SK-N-SH (cell line): ENCODE data around the gene RGL4.

Experiments
- EP300 ChIP-seq, 2 experiments: IDR thresholded peaks; 2 replicates each; pipeline versions ENCODE4 v1.4.0 to v1.6.1; 2012; ENCODE audit warnings: borderline replicate concordance in 1 of 2, low read depth in 1 of 2, low read length in 1 of 2
- MXI1 ChIP-seq: IDR thresholded peaks from 2 replicates; pipeline ENCODE4 v1.6.1; 2012; ENCODE audit warnings: mild to moderate bottlenecking, low read depth, low read length, improper control_type of control experiment
- NFIC ChIP-seq: IDR thresholded peaks from 2 replicates; pipeline ENCODE4 v1.4.0; 2012; ENCODE audit warnings: borderline replicate concordance
- POLR2AphosphoS5 ChIP-seq: IDR thresholded peaks from 2 replicates; pipeline ENCODE4 v1.6.1; 2012; ENCODE audit warnings: low read depth, low read length
- RAD21 ChIP-seq: IDR thresholded peaks from 2 replicates; pipeline ENCODE4 v1.6.1; 2012; ENCODE audit warnings: mild to moderate bottlenecking, low read length
- RCOR1 ChIP-seq: fragments of 150-350 bp; IDR thresholded peaks from 2 replicates; pipeline ENCODE4 v1.6.1; 2017; ENCODE audit warnings: antibody characterized with exemption, low read length
- TEAD4 ChIP-seq: IDR thresholded peaks from 2 replicates; pipeline ENCODE4 v1.4.0; 2012; ENCODE audit warnings: mild to moderate bottlenecking, borderline replicate concordance; ENCODE audit not compliant: insufficient read depth
- USF2 ChIP-seq: fragments of 150-350 bp; IDR thresholded peaks from 2 replicates; pipeline ENCODE4 v1.6.1; 2017; ENCODE audit warnings: antibody characterized with exemption, low read length, low read depth, borderline replicate concordance
- TF ChIP-seq, protein P1 (sequence below): fragments of 200-600 bp; sonication (generic); IDR thresholded peaks from 2 replicates; pipeline ENCODE4 v1.6.1; 2017; ENCODE audit warnings: antibody characterized with exemption, mild to moderate bottlenecking, moderate library complexity
- TF ChIP-seq, protein P2 (sequence below): IDR thresholded peaks from 2 replicates; pipeline ENCODE4 v1.4.0; 2012; ENCODE audit warnings: low read depth

- TF ChIP-seq, protein P1, sequence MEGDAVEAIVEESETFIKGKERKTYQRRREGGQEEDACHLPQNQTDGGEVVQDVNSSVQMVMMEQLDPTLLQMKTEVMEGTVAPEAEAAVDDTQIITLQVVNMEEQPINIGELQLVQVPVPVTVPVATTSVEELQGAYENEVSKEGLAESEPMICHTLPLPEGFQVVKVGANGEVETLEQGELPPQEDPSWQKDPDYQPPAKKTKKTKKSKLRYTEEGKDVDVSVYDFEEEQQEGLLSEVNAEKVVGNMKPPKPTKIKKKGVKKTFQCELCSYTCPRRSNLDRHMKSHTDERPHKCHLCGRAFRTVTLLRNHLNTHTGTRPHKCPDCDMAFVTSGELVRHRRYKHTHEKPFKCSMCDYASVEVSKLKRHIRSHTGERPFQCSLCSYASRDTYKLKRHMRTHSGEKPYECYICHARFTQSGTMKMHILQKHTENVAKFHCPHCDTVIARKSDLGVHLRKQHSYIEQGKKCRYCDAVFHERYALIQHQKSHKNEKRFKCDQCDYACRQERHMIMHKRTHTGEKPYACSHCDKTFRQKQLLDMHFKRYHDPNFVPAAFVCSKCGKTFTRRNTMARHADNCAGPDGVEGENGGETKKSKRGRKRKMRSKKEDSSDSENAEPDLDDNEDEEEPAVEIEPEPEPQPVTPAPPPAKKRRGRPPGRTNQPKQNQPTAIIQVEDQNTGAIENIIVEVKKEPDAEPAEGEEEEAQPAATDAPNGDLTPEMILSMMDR: no peak
- no peak for TF ChIP-seq MXI1
- TF ChIP-seq POLR2AphosphoS5: no peak
- no peak for TF ChIP-seq EP300 (IDR thresholded peaks at IDR 0.05; ENCODE audit: borderline replicate concordance in 1 of 2, low read depth in 1 of 2, low read length in 1 of 2)
- no peak for TF ChIP-seq RCOR1
- TF ChIP-seq TEAD4: no peak
- TF ChIP-seq RAD21: no peak
- no peak for TF ChIP-seq NFIC
- TF ChIP-seq, protein P2, sequence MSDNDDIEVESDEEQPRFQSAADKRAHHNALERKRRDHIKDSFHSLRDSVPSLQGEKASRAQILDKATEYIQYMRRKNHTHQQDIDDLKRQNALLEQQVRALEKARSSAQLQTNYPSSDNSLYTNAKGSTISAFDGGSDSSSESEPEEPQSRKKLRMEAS: no peak
- no peak for TF ChIP-seq USF2
Measured at GRCh38 chr22:23682827-23683355, 7.9 kb upstream of the RGL4 start.
